K562 (cell line): ENCODE measurements around the gene SYNE2. TPM values are rescaled to one million over a fixed set of nuclear protein-coding genes. Genes with fewer than 3 reads are reported as not detected.

Experiments used
- ATAC-seq: fragments of 200-7000 bp; cut with Tn5 transposase; 3 replicates; pipeline ENCODE4 v1.9.1; 2020; ENCODE audit warnings: moderate library complexity
- BruUV-seq: library from RNA; stranded (reverse); fragments of 400-500 nt; replicated peaks from 2 replicates; lab custom pipeline; 2021; lab: Mats Ljungman, UMichigan
- CTCF ChIA-PET: fragments of 300-600 bp; formaldehyde crosslinking; extraction: SDS; loops from one replicate; lab custom pipeline; 2021; ENCODE audit warnings: low intra/inter-chr PET ratio; lab: Yijun Ruan, JAX
- POLR2A ChIA-PET: fragments of 300-600, 350-650 bp; sonication (Branson Sonifier 250); formaldehyde crosslinking; extraction: SDS; loops from one replicate; lab custom pipeline; 2021; ENCODE audit warnings: antibody characterized with exemption, inconsistent platforms; lab: Yijun Ruan, JAX
- DNase-seq, 4 experiments: peaks; one replicate each; pipeline versions ENCODE4 v3.0.0 to v3.0.0-alpha.2; 2011 to 2018; ENCODE audit warnings: low spot score in 3 of 4, mixed read lengths in 3 of 4; ENCODE audit errors: extremely low read depth in 1 of 4
- FAIRE-seq: peaks from 2 replicates; lab custom pipeline; 2011; peaks lifted over from hg19 to GRCh38; lab: Jason Lieb, UNC
- H2AFZ ChIP-seq: 2 replicates; pipeline ENCODE4 v1.6.0; 2011; ENCODE audit warnings: low read depth, low read length, control low read depth, inconsistent platforms
- H3K27ac ChIP-seq: fragments of 200-600 bp; 3 replicates; pipeline ENCODE4 v1.8.0; 2011; ENCODE audit warnings: low read depth, mild to moderate bottlenecking, control low read depth, inconsistent platforms, low read length, moderate library complexity, mixed read lengths; ENCODE audit errors: extremely low read depth
- H3K27me3 ChIP-seq, 2 experiments: fragments of 300-600 bp in 1 of 2; 2 replicates in 1 of 2; 3 replicates in 1 of 2; pipeline versions ENCODE4 v1.6.0 to v1.8.0; 2011; ENCODE audit warnings: inconsistent platforms in 2 of 2, low read length in 2 of 2, mild to moderate bottlenecking in 1 of 2, mixed read lengths in 1 of 2, moderate library complexity in 1 of 2; ENCODE audit not compliant: control insufficient read depth in 2 of 2, insufficient read depth in 2 of 2
- H3K36me3 ChIP-seq: fragments of 300-600 bp; 3 replicates; pipeline ENCODE4 v1.8.0; 2011; ENCODE audit warnings: mild to moderate bottlenecking, low read length, inconsistent platforms; ENCODE audit not compliant: control insufficient read depth, insufficient read depth
- H3K4me1 ChIP-seq, 2 experiments: fragments of 200-600 bp in 1 of 2; replicated peaks in 1 of 2; 2 replicates in 1 of 2; 3 replicates in 1 of 2; pipeline versions ENCODE4 v1.5.1 to v1.8.0; 2011; ENCODE audit warnings: inconsistent platforms in 2 of 2, low read length in 2 of 2, mild to moderate bottlenecking in 1 of 2, mixed read lengths in 1 of 2, moderate library complexity in 1 of 2; ENCODE audit not compliant: control insufficient read depth in 2 of 2, insufficient read depth in 2 of 2
- H3K4me2 ChIP-seq: 2 replicates; pipeline ENCODE4 v1.6.1; 2011; ENCODE audit warnings: low read length, control low read depth, inconsistent platforms, mixed read lengths; ENCODE audit not compliant: insufficient read depth
- H3K4me3 ChIP-seq: fragments of 200-600 bp; sonication (generic), shearing (Covaris generic); 2 replicates; pipeline ENCODE4 v1.5.1; 2016; ENCODE audit warnings: control low read depth, inconsistent platforms
- H3K79me2 ChIP-seq: fragments of 200-600 bp; 3 replicates; pipeline ENCODE4 v1.8.0; 2011; ENCODE audit warnings: low read length, inconsistent platforms; ENCODE audit not compliant: control insufficient read depth, insufficient read depth
- H3K9ac ChIP-seq, 2 experiments: 2 replicates each; pipeline versions ENCODE4 v1.6.0 to v1.6.1; 2011; ENCODE audit warnings: low read depth in 2 of 2, low read length in 2 of 2, control low read depth in 1 of 2, inconsistent platforms in 1 of 2, mild to moderate bottlenecking in 1 of 2, mixed read lengths in 1 of 2; ENCODE audit not compliant: insufficient read depth in 1 of 2
- H3K9me1 ChIP-seq: one replicate; pipeline ENCODE4 v1.6.0; 2011; ENCODE audit warnings: inconsistent platforms, mild to moderate bottlenecking, low read length, moderate library complexity; ENCODE audit not compliant: control insufficient read depth, insufficient read depth
- H3K9me3 ChIP-seq: replicated peaks from 2 replicates; pipeline ENCODE4 v1.5.1; 2011; ENCODE audit warnings: low read depth, low read length, inconsistent platforms; ENCODE audit not compliant: control insufficient read depth, insufficient read depth
- H4K20me1 ChIP-seq: replicated peaks from 2 replicates; pipeline ENCODE4 v1.6.1; 2011; ENCODE audit warnings: low read length, inconsistent platforms, mixed read lengths; ENCODE audit not compliant: control insufficient read depth, insufficient read depth
- CEBPB ChIP-seq: fragments of 450-650 bp; IDR thresholded peaks from 2 replicates; pipeline ENCODE4 v1.6.1; 2016; ENCODE audit warnings: missing genetic modification characterization, missing compliant biosample characterization
- DIDO1 ChIP-seq: fragments of 450-650 bp; IDR thresholded peaks from 2 replicates; pipeline ENCODE4 v1.6.1; 2016; ENCODE audit warnings: low read depth, missing biosample characterization, missing genetic modification characterization
- HDAC3 ChIP-seq: fragments of 450-650 bp; IDR thresholded peaks from 2 replicates; pipeline ENCODE4 v1.6.1; 2018; ENCODE audit warnings: borderline replicate concordance, mild to moderate bottlenecking, moderate library complexity; ENCODE audit not compliant: partially characterized antibody
- MEIS2 ChIP-seq: fragments of 450-650 bp; IDR thresholded peaks from 2 replicates; pipeline ENCODE4 v1.6.1; 2014; ENCODE audit warnings: mild to moderate bottlenecking; ENCODE audit not compliant: partially characterized antibody
- MIER1 ChIP-seq: fragments of 450-650 bp; IDR thresholded peaks from 2 replicates; pipeline ENCODE4 v1.6.1; 2016; ENCODE audit warnings: antibody characterized with exemption, mild to moderate bottlenecking, low read depth
- NBN ChIP-seq: fragments of 450-650 bp; IDR thresholded peaks from 2 replicates; pipeline ENCODE4 v1.6.1; 2016; ENCODE audit warnings: low read depth, mild to moderate bottlenecking
- RBM39 ChIP-seq: fragments of 200-400 bp; formaldehyde crosslinking; optimal IDR thresholded peaks from 2 replicates; pipeline ENCODE3; 2018; ENCODE audit warnings: low read depth, low read length
- XRCC3 ChIP-seq: fragments of 450-650 bp; IDR thresholded peaks from 2 replicates; pipeline ENCODE4 v1.6.1; 2017; ENCODE audit warnings: mild to moderate bottlenecking, moderate library complexity
- ZNF184 ChIP-seq: sonication (generic); formaldehyde crosslinking; IDR thresholded peaks from 2 replicates; pipeline ENCODE4 v1.5.0; 2020; ENCODE audit warnings: missing genetic modification reagents
- WGBS: fragments of 100-300 bp; shearing (Covaris generic); methylation state at CpG from one replicate; pipeline ENCODE4 v1.1.6; 2016; ENCODE audit warnings: low coverage, mixed read lengths; ENCODE audit not compliant: insufficient coverage; ENCODE audit errors: missing lambda C conversion rate; 5-methylcytosine and 5-hydroxymethylcytosine counted together
- in situ Hi-C: fragments of 300-500 bp; cut with MboI; formaldehyde crosslinking; loops from 4 replicates; pipeline ENCODE4 v1.15.0; 2018; ENCODE audit warnings: inconsistent platforms, mixed read lengths
- intact Hi-C: fragments of 100-400 bp; cut with micrococcal nuclease; formaldehyde crosslinking; loops from 2 replicates; pipeline ENCODE4 v1.14.2; 2022
- polyA plus RNA-seq, 8 experiments: library from polyadenylated mRNA; depleted of rRNA in 4 of 8; stranded (reverse) in 5 of 8; unstranded in 3 of 8; fragments of >200 nt; fragmentation: Nextera tagmentation in 2 of 8; fragmentation: Illumina TruSeq in 1 of 8; extraction: Ambion mirVana in 2 of 8; extraction: Trizol in 1 of 8; gene quantifications; 2 replicates each; pipeline versions ENCODE4 v1.2.1 to v1.2.3, GENCODE V29; 2011 to 2014; ENCODE audit warnings: inconsistent platforms in 1 of 8, missing spikeins in 1 of 8
- total RNA-seq, 7 experiments: library from RNA; depleted of rRNA in 6 of 7; stranded (reverse); fragments of >200 nt in 6 of 7; fragmentation: Illumina TruSeq in 2 of 7; extraction: Trizol in 2 of 7; gene quantifications; 2 replicates each; pipeline versions ENCODE4 v1.2.1 to v1.2.3, GENCODE V29; 2011 to 2021; ENCODE audit warnings: low replicate concordance in 1 of 7
- TF ChIP-seq, protein P1 (sequence below): fragments of 250-450 bp; sonication (Bioruptor Pico); IDR thresholded peaks from 2 replicates; pipeline ENCODE4 v1.6.1; 2021; ENCODE audit warnings: mild to moderate bottlenecking
- TF ChIP-seq, protein P2 (sequence below), 2 experiments: IDR thresholded peaks in 1 of 2; conservative IDR thresholded peaks in 1 of 2; 2 replicates each; pipeline ENCODE4 v1.6.1; 2016; ENCODE audit warnings: low read depth in 2 of 2, mild to moderate bottlenecking in 1 of 2, missing compliant biosample characterization in 1 of 2, missing genetic modification characterization in 1 of 2, moderate library complexity in 1 of 2
- TF ChIP-seq, protein P3 (sequence below): fragments of 450-650 bp; IDR thresholded peaks from 2 replicates; pipeline ENCODE4 v1.6.1; 2016

SYNE2 gene
- total and polyA plus RNA-seq, 9 of the 15 experiments (the other 6 are each of a cell fraction or from before 2014, with no cell fraction given), result 0.06 to 0.53 (median 0.11) TPM

DNA sequence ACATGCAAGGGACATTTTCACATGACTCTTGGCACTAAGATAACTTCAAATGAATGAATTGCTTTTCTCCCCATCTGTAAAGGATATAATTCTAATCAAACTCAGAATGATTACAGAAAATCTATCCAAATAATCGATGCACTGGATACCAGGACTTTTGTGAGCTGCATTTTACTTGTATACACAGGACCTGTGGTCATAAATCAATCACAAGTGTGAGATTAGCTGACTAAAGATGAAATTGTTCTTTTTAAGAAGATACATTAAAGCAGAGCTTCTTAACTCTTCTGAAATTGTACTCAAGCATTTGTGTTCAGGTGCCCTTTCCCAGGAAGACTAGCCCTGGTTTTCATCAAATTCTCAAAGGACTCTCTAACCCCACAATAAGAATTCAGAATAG lies 375.1 kb downstream of the SYNE2 start:
- no peak overlapping the region for H3K4me2 ChIP-seq
- CTCF ChIA-PET, result no interaction called here
- H3K4me1 ChIP-seq, result no peaks in the 10 kb centered on the region
- no peak overlapping the region for H2AFZ ChIP-seq
- H3K27ac ChIP-seq, result no peak overlapping the region
- intact Hi-C loops (no loop called here), in situ Hi-C loops (no loop called here)
- H3K79me2 ChIP-seq, result no peaks in the 10 kb centered on the region
- BruUV-seq, result no TSS peak
- ATAC-seq (no peak), DNase-seq (no peak)
- no peak overlapping the region for H3K9ac ChIP-seq
- TF ChIP-seq RBM39, result no peak
- TF ChIP-seq MIER1, result no peak
- TF ChIP-seq, protein P1, sequence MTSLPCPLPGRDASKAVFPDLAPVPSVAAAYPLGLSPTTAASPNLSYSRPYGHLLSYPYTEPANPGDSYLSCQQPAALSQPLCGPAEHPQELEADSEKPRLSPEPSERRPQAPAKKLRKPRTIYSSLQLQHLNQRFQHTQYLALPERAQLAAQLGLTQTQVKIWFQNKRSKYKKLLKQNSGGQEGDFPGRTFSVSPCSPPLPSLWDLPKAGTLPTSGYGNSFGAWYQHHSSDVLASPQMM (CRISPR knock-in tag), result no peak
- no peak for TF ChIP-seq XRCC3
- TF ChIP-seq, protein P2, sequence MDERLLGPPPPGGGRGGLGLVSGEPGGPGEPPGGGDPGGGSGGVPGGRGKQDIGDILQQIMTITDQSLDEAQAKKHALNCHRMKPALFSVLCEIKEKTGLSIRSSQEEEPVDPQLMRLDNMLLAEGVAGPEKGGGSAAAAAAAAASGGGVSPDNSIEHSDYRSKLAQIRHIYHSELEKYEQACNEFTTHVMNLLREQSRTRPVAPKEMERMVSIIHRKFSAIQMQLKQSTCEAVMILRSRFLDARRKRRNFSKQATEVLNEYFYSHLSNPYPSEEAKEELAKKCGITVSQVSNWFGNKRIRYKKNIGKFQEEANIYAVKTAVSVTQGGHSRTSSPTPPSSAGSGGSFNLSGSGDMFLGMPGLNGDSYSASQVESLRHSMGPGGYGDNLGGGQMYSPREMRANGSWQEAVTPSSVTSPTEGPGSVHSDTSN (CRISPR knock-in tag; IDR thresholded peaks at IDR 0.05; ENCODE audit: low read depth), result no peak
- TF ChIP-seq, protein P2 (tag; conservative IDR thresholded peaks at IDR 0.05; ENCODE audit: low read depth), result peak; percentile 58
- no peak for TF ChIP-seq CEBPB (tag)
- TF ChIP-seq MEIS2, result peak; percentile 60
- TF ChIP-seq HDAC3, result no peak
- no peak for TF ChIP-seq ZNF184 (CRISPR knock-in tag)
- TF ChIP-seq, protein P3, sequence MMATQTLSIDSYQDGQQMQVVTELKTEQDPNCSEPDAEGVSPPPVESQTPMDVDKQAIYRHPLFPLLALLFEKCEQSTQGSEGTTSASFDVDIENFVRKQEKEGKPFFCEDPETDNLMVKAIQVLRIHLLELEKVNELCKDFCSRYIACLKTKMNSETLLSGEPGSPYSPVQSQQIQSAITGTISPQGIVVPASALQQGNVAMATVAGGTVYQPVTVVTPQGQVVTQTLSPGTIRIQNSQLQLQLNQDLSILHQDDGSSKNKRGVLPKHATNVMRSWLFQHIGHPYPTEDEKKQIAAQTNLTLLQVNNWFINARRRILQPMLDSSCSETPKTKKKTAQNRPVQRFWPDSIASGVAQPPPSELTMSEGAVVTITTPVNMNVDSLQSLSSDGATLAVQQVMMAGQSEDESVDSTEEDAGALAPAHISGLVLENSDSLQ, result peak; percentile 25; the same call in 1 of the 2 replicates
- TF ChIP-seq DIDO1 (tag), result no peak
- no peak for TF ChIP-seq NBN
- TF ChIP-seq, all 486 proteins: peak for 3
- POLR2A ChIA-PET, result no interaction called here
- Histone ChIP-seq H3K9me3 (no peaks in the 10 kb centered on the region), H3K9me1 (no peaks in the 10 kb centered on the region), H3K36me3 (no peaks in the 10 kb centered on the region), H3K4me3 (no peak overlapping the region), H3K27me3 (no peaks in the 10 kb centered on the region; a peak in 1 of 5 replicates), H4K20me1 (no peaks in the 10 kb centered on the region)
- WGBS, result 19% methylated on average over 1 of the region's 1 CpG
- FAIRE-seq, result no peak
